Osteoblast (primary cell): ENCODE measurements around the gene DSCAML1. TPM values are rescaled to one million over a fixed set of nuclear protein-coding genes. Genes with fewer than 3 reads are reported as not detected.

Experiments used
- DNase-seq: peaks from one replicate; pipeline ENCODE4 v3.0.0; 2011; ENCODE audit warnings: low spot score, mixed read lengths; ENCODE audit not compliant: insufficient read length; ENCODE audit errors: missing footprints
- H2AFZ ChIP-seq: 2 replicates; pipeline ENCODE4 v1.6.0; 2011; ENCODE audit warnings: mild to moderate bottlenecking, low read length
- H3K27ac ChIP-seq: 2 replicates; pipeline ENCODE4 v1.5.1; 2011; ENCODE audit warnings: mild to moderate bottlenecking, low read depth, low read length, moderate library complexity
- H3K27me3 ChIP-seq: 2 replicates; pipeline ENCODE4 v1.6.0; 2012; ENCODE audit warnings: mild to moderate bottlenecking, control low read depth, inconsistent platforms, low read length, moderate library complexity; ENCODE audit not compliant: insufficient read depth
- H3K36me3 ChIP-seq: 2 replicates; pipeline ENCODE4 v1.5.1; 2011; ENCODE audit warnings: mild to moderate bottlenecking, low read length, control low read depth, moderate library complexity; ENCODE audit not compliant: insufficient read depth
- H3K4me1 ChIP-seq: 2 replicates; pipeline ENCODE4 v1.5.1; 2011; ENCODE audit warnings: mild to moderate bottlenecking, low read length, control low read depth, moderate library complexity; ENCODE audit not compliant: insufficient read depth
- H3K4me2 ChIP-seq: 2 replicates; pipeline ENCODE4 v1.6.0; 2011; ENCODE audit warnings: mild to moderate bottlenecking, low read length; ENCODE audit not compliant: insufficient read depth
- H3K4me3 ChIP-seq: fragments of 200-600 bp; sonication (generic); 3 replicates; pipeline ENCODE4 v1.5.1; 2012; ENCODE audit warnings: mild to moderate bottlenecking, low read length, inconsistent platforms; ENCODE audit not compliant: insufficient read depth
- H3K79me2 ChIP-seq: 2 replicates; pipeline ENCODE4 v1.6.0; 2012; ENCODE audit warnings: mild to moderate bottlenecking, low read length, control low read depth, inconsistent platforms; ENCODE audit not compliant: insufficient read depth
- H3K9me3 ChIP-seq: 2 replicates; pipeline ENCODE4 v1.5.1; 2011; ENCODE audit warnings: low read depth, low read length, control low read depth
- H4K20me1 ChIP-seq: 2 replicates; pipeline ENCODE4 v1.6.0; 2012; ENCODE audit warnings: mild to moderate bottlenecking, low read length, control low read depth; ENCODE audit not compliant: insufficient read depth
- CTCF ChIP-seq: IDR thresholded peaks from 2 replicates; pipeline ENCODE4 v1.5.1; 2011; ENCODE audit warnings: mild to moderate bottlenecking, low read depth, low read length, moderate library complexity; ENCODE audit errors: extremely low read depth
- total RNA-seq: library from RNA; depleted of rRNA; stranded (reverse); fragments of >200 nt; gene quantifications from 2 replicates; pipeline ENCODE4 v1.2.3, GENCODE V29; 2012

Gene DSCAML1
- total RNA-seq, 1 donor = not detected

DNA sequence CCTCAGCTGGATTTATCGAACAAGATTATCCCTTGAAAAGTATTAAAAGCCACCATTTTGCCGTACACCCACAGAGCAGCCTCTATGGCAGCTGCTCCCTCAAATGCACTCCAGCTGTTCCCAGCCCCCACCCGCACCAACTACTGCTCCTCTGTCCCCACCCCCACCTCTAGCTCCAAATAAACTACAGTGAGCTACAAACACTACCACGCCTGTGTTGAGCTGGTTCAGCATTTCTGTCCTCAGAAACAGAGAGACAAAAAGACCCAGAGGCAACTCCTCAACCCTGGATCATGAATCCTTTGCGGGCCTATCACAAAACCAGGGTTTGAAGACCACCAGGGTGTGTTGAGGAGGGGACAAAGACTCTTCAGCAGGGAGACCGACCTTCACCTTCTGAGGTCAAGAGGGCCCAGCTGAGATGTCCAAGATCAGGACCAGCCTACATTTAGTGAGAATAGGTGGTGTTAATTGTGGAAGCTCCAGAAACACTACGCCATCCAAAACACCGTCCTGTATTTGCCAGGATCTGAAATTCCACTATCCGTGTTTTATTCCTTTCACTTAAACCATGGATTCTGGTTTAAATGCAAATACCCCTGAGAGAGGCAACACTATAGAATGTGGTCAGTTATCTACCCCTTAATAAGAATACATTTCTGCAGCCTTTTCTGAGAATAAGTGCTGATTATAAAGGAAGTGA, 195.9 kb downstream of the DSCAML1 start:
- no peaks in the 10 kb centered on the region for H3K27me3 ChIP-seq
- H3K79me2 ChIP-seq = no peaks in the 10 kb centered on the region
- H3K4me1 ChIP-seq = no peaks in the 10 kb centered on the region
- no peaks in the 10 kb centered on the region for H4K20me1 ChIP-seq
- H3K4me3 ChIP-seq = no peak overlapping the region
- H3K36me3 ChIP-seq = no peaks in the 10 kb centered on the region
- TF ChIP-seq CTCF = no peak
- H3K27ac ChIP-seq = no peak overlapping the region
- no peak overlapping the region for H2AFZ ChIP-seq
- no peak for DNase-seq
- H3K4me2 ChIP-seq = no peak overlapping the region
- no peaks in the 10 kb centered on the region for H3K9me3 ChIP-seq

DNA sequence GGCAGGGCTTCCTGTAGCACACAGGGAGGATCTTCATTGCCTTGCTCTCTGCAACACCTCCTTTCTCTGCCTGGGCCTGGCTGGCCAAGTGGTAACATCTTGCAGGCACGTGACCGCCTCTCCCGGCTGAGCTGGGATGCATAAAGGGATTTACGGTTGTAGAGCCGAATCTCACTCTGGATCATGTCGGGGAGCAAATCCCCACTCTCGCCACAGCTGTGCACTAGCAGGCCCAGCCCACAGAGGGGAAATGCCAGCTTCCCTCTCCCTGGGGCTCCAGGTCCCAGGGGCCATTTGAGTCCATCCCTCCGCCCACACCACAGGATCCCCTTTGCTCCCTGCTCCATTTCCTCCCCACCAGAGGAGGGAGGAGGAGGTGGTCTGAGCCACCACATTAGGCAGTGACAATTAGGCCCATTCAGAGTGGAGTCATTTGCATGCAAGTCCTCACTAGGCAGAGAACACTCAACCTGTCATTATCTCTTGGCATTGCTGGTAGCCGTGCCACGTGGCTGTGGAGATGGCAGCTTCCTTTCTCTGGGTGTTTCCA, 196.7 kb downstream of the DSCAML1 start:
- Histone ChIP-seq H3K27me3 (no peaks in the 10 kb centered on the region), H2AFZ (no peak overlapping the region), H3K27ac (no peak overlapping the region), H3K4me3 (no peak overlapping the region), H3K79me2 (no peaks in the 10 kb centered on the region), H3K9me3 (no peaks in the 10 kb centered on the region), H3K36me3 (no peaks in the 10 kb centered on the region), H3K4me1 (no peaks in the 10 kb centered on the region), H4K20me1 (no peaks in the 10 kb centered on the region), H3K4me2 (no peak overlapping the region)
- no peak for DNase-seq
- no peak for TF ChIP-seq CTCF

DNA sequence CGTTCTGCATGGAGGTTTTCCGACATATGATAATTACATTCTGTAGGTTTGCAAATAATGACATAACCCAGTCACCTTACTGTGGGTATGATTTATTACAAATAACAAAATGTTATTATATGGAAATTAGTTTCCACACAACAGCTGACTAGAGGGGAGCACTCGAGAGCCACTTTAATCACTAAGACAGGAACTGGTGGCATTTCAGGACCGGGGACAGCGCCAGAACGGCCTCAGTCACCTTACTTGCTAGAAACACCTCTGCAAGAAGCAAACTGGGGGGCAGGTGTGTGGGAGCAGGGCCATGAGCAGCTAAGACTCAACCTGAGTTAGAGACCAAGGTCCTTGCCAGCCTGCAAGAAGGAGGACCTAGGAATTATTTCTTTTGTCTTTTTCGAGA, 199.9 kb downstream of the DSCAML1 start:
- no peaks in the 10 kb centered on the region for H3K27me3 ChIP-seq
- no peaks in the 10 kb centered on the region for H3K9me3 ChIP-seq
- H3K79me2 ChIP-seq = no peaks in the 10 kb centered on the region
- no peak overlapping the region for H3K4me2 ChIP-seq
- TF ChIP-seq CTCF = no peak
- no peak for DNase-seq
- H3K27ac ChIP-seq = no peak overlapping the region
- no peaks in the 10 kb centered on the region for H3K4me1 ChIP-seq
- no peak overlapping the region for H2AFZ ChIP-seq
- H4K20me1 ChIP-seq = no peaks in the 10 kb centered on the region
- H3K36me3 ChIP-seq = no peaks in the 10 kb centered on the region
- H3K4me3 ChIP-seq = no peak overlapping the region

DNA sequence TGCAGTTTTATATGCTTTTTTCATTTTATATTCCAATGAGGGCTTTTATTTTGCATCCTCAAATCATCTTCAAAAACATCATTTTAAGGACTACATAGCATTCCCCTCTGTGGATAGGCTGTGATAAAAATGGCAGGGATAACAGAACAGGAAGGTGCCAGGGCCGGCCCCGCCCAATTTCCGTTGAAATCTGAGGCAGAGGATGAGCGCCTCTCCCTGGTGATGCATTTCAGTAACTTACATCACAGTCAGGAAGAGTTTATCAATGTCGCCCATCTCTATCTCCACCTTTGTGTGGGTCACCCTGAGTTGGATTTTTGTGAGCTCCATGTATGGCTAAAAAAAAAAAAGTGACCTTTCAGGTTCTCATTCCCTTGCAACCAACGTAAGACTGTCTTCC, 201.6 kb downstream of the DSCAML1 start:
- Histone ChIP-seq H3K36me3 (no peaks in the 10 kb centered on the region), H3K4me1 (no peaks in the 10 kb centered on the region), H4K20me1 (no peaks in the 10 kb centered on the region), H3K9me3 (no peaks in the 10 kb centered on the region), H3K4me3 (no peak overlapping the region), H3K27ac (no peak overlapping the region), H3K79me2 (no peaks in the 10 kb centered on the region), H2AFZ (no peak overlapping the region), H3K27me3 (no peaks in the 10 kb centered on the region), H3K4me2 (no peak overlapping the region)
- no peak for DNase-seq
- no peak for TF ChIP-seq CTCF
